H1 (cell line): Measurements from ENCODE around the gene PRKCI. TPM values are rescaled to one million over a fixed set of nuclear protein-coding genes. Genes with fewer than 3 reads are reported as not detected.
A peak's percentile ranks its signal among the peaks of the same experiment; 100 is the strongest.
"Not testable (repeated sequence)": the region's sequence is repeated elsewhere in the genome, so short reads cannot be mapped to it uniquely, and the experiment has no call there.

ENCODE experiments used
- CTCF ChIA-PET: fragments of 300-600 bp; sonication (Branson Sonifier 250); formaldehyde crosslinking; loops from one replicate; lab custom pipeline; 2021; ENCODE audit not compliant: partially characterized antibody; lab: Charles Lee
- POLR2A ChIA-PET: fragments of 300-600 bp; sonication (Branson Sonifier 250); formaldehyde crosslinking; loops from one replicate; lab custom pipeline; 2021; ENCODE audit warnings: inconsistent platforms; ENCODE audit not compliant: partially characterized antibody; lab: Charles Lee
- DNase-seq, 2 experiments: peaks; one replicate each; pipeline versions ENCODE4 v3.0.0 to v3.0.0-alpha.2; 2010 to 2022; ENCODE audit warnings: low spot score in 2 of 2, low read depth in 1 of 2, mixed read lengths in 1 of 2
- FAIRE-seq: peaks from 2 replicates; lab custom pipeline; 2011; peaks lifted over from hg19 to GRCh38; lab: Jason Lieb, UNC
- H2AFZ ChIP-seq: 2 replicates; pipeline ENCODE4 v1.8.1; 2012; ENCODE audit warnings: low read length, inconsistent platforms
- H2AK5ac ChIP-seq: 2 replicates; pipeline ENCODE4 v1.6.1; 2013; ENCODE audit warnings: low read depth, low read length
- H2BK120ac ChIP-seq: replicated peaks from 2 replicates; pipeline ENCODE3; 2013; ENCODE audit warnings: low read depth, low read length, inconsistent platforms
- H2BK12ac ChIP-seq: 2 replicates; pipeline ENCODE4 v1.6.1; 2013; ENCODE audit warnings: low read depth, low read length
- H2BK15ac ChIP-seq: 2 replicates; pipeline ENCODE4 v1.6.1; 2013; ENCODE audit warnings: low read length
- H2BK20ac ChIP-seq: 2 replicates; pipeline ENCODE4 v1.6.1; 2013; ENCODE audit warnings: low read length
- H2BK5ac ChIP-seq: 2 replicates; pipeline ENCODE4 v1.6.1; 2013; ENCODE audit warnings: low read depth, low read length
- H3K14ac ChIP-seq: 2 replicates; pipeline ENCODE4 v1.6.1; 2013; ENCODE audit warnings: inconsistent platforms; ENCODE audit not compliant: insufficient read length
- H3K18ac ChIP-seq: 2 replicates; pipeline ENCODE4 v1.6.1; 2013; ENCODE audit warnings: low read length; ENCODE audit errors: extremely low read depth
- H3K23ac ChIP-seq: 2 replicates; pipeline ENCODE4 v1.6.1; 2013; ENCODE audit warnings: inconsistent platforms; ENCODE audit not compliant: insufficient read length
- H3K23me2 ChIP-seq: 2 replicates; pipeline ENCODE4 v1.6.1; 2013; ENCODE audit warnings: low read depth, low read length
- H3K27ac ChIP-seq: 2 replicates; pipeline ENCODE4 v1.6.1; 2011; ENCODE audit warnings: low read depth, low read length, inconsistent platforms
- H3K27me3 ChIP-seq, 4 experiments: replicated peaks in 1 of 4; 1 replicate in 1 of 4; 2 replicates in 3 of 4; pipeline versions ENCODE4 v1.6.1 to v1.8.1; 2011 to 2013; ENCODE audit warnings: low read length in 3 of 4, mild to moderate bottlenecking in 3 of 4, inconsistent platforms in 2 of 4, mixed read lengths in 2 of 4, moderate library complexity in 1 of 4; ENCODE audit not compliant: control insufficient read depth in 3 of 4, insufficient read depth in 3 of 4; ENCODE audit errors: extremely low read depth in 1 of 4
- H3K36me3 ChIP-seq, 4 experiments: 2 replicates each; pipeline versions ENCODE4 v1.6.1 to v1.8.1; 2011 to 2013; ENCODE audit warnings: mild to moderate bottlenecking in 4 of 4, low read length in 3 of 4, moderate library complexity in 2 of 4, control low read depth in 1 of 4, inconsistent platforms in 1 of 4; ENCODE audit not compliant: insufficient read depth in 4 of 4, control insufficient read depth in 2 of 4
- H3K4ac ChIP-seq: replicated peaks from 2 replicates; pipeline ENCODE3; 2013; ENCODE audit warnings: low read length, low read depth, mixed read lengths, inconsistent platforms; ENCODE audit not compliant: insufficient read length
- H3K4me1 ChIP-seq, 4 experiments: replicated peaks in 1 of 4; 1 replicate in 1 of 4; 2 replicates in 3 of 4; pipeline versions ENCODE4 v1.6.1 to v1.8.1; 2011 to 2013; ENCODE audit warnings: low read length in 3 of 4, inconsistent platforms in 2 of 4, mixed read lengths in 1 of 4; ENCODE audit not compliant: insufficient read depth in 4 of 4, control insufficient read depth in 3 of 4
- H3K4me2 ChIP-seq, 2 experiments: 2 replicates each; pipeline versions ENCODE4 v1.6.1 to v1.8.1; 2011 to 2013; ENCODE audit warnings: low read depth in 2 of 2, low read length in 2 of 2, control low read depth in 1 of 2, inconsistent platforms in 1 of 2, mild to moderate bottlenecking in 1 of 2; ENCODE audit not compliant: insufficient read depth in 1 of 2
- H3K4me3 ChIP-seq, 4 experiments: fragments of 200-600, 300-600 bp in 1 of 4; sonication (generic), shearing (Covaris generic), sonication (Bioruptor Twin) in 1 of 4; 2 replicates each; pipeline versions ENCODE4 v1.5.1 to v1.8.1; 2011 to 2016; ENCODE audit warnings: low read length in 4 of 4, low read depth in 3 of 4, control low read depth in 2 of 4, inconsistent platforms in 2 of 4, mild to moderate bottlenecking in 2 of 4, mixed read lengths in 1 of 4, moderate library complexity in 1 of 4; ENCODE audit not compliant: insufficient read depth in 2 of 4; ENCODE audit errors: extremely low read depth in 1 of 4
- H3K56ac ChIP-seq: replicated peaks from 2 replicates; pipeline ENCODE3; 2013; ENCODE audit warnings: low read depth, mild to moderate bottlenecking, mixed read lengths, low read length, inconsistent platforms; ENCODE audit not compliant: insufficient read length
- H3K79me1 ChIP-seq: 2 replicates; pipeline ENCODE4 v1.6.1; 2013; ENCODE audit warnings: low read depth, low read length, control low read depth
- H3K79me2 ChIP-seq, 2 experiments: 2 replicates each; pipeline versions ENCODE4 v1.6.1 to v1.8.1; 2012 to 2013; ENCODE audit warnings: low read length in 2 of 2, mild to moderate bottlenecking in 2 of 2, inconsistent platforms in 1 of 2; ENCODE audit not compliant: insufficient read depth in 2 of 2, control insufficient read depth in 1 of 2
- H3K9ac ChIP-seq, 4 experiments: replicated peaks in 1 of 4; 1 replicate in 1 of 4; 2 replicates in 3 of 4; pipeline versions ENCODE4 v1.6.1 to v1.8.1; 2011 to 2013; ENCODE audit warnings: low read depth in 3 of 4, low read length in 3 of 4, control low read depth in 2 of 4, mild to moderate bottlenecking in 2 of 4, moderate library complexity in 2 of 4, inconsistent platforms in 1 of 4; ENCODE audit errors: extremely low read depth in 1 of 4
- H3K9me3 ChIP-seq, 2 experiments: 2 replicates each; pipeline versions ENCODE4 v1.6.1 to v1.8.1; 2012 to 2013; ENCODE audit warnings: mild to moderate bottlenecking in 2 of 2, moderate library complexity in 2 of 2, control low read depth in 1 of 2, inconsistent platforms in 1 of 2, low read depth in 1 of 2, low read length in 1 of 2, mixed read lengths in 1 of 2; ENCODE audit not compliant: insufficient read depth in 2 of 2
- H4K20me1 ChIP-seq, 2 experiments: replicated peaks in 1 of 2; 2 replicates each; pipeline versions ENCODE3 to v1.8.1; 2011 to 2013; ENCODE audit warnings: inconsistent platforms in 2 of 2, low read length in 2 of 2, mild to moderate bottlenecking in 1 of 2; ENCODE audit not compliant: insufficient read depth in 2 of 2, control insufficient read depth in 1 of 2
- H4K5ac ChIP-seq: 2 replicates; pipeline ENCODE4 v1.6.1; 2013; ENCODE audit warnings: low read length, low read depth, mixed read lengths, inconsistent platforms; ENCODE audit not compliant: insufficient read length
- H4K8ac ChIP-seq: 2 replicates; pipeline ENCODE4 v1.8.0; 2013; ENCODE audit warnings: mild to moderate bottlenecking, moderate library complexity, low read length, inconsistent platforms; ENCODE audit not compliant: insufficient read depth; ENCODE audit errors: extremely low read depth
- H4K91ac ChIP-seq: replicated peaks from 2 replicates; pipeline ENCODE3; 2013; ENCODE audit warnings: low read length, mixed read lengths, inconsistent platforms; ENCODE audit not compliant: insufficient read length
- SRF ChIP-seq: IDR thresholded peaks from 2 replicates; pipeline ENCODE4 v1.6.1; 2011; ENCODE audit warnings: mild to moderate bottlenecking, low read depth, low read length, moderate library complexity
- WGBS, 2 experiments: shearing (Covaris generic) in 1 of 2; methylation state at CpG; one replicate each; pipeline versions ENCODE4 v1.1.6 to v1.1.7; 2013 to 2015; ENCODE audit warnings: low lambda C conversion rate in 2 of 2, mixed read lengths in 2 of 2, inconsistent platforms in 1 of 2, low coverage in 1 of 2, missing lambda C conversion rate in 1 of 2; ENCODE audit not compliant: insufficient replicate concordance in 2 of 2, insufficient coverage in 1 of 2, insufficient read length in 1 of 2; ENCODE audit errors: extremely low coverage in 1 of 2, missing lambda C conversion rate in 1 of 2; 5-methylcytosine and 5-hydroxymethylcytosine counted together
- polyA plus RNA-seq, 7 experiments: library from polyadenylated mRNA; depleted of rRNA in 3 of 7; stranded (reverse) in 5 of 7; unstranded in 2 of 7; fragments of >200 nt in 5 of 7; fragments of 200-250 nt in 2 of 7; gene quantifications; 1 replicate in 5 of 7; 2 replicates in 1 of 7; 4 replicates in 1 of 7; pipeline versions ENCODE4 v1.2.1 to v1.2.3, GENCODE V29; 2011 to 2013; ENCODE audit warnings: missing spikeins in 2 of 7, mixed read lengths in 2 of 7
- total RNA-seq: library from RNA; stranded (reverse); fragmentation: NEBNext Ultra II Directional; extraction: Animal tissue kit (Norgen Biotek cat#: 25700); gene quantifications from 2 replicates; pipeline ENCODE4 v1.2.1, GENCODE V29; 2021

PRKCI gene
- total and polyA plus RNA-seq, 2 of the 8 experiments (the other 6 are each of a cell fraction or from before 2014, with no cell fraction given), result 24.3 to 100.0 TPM

- H3K36me3 ChIP-seq, H3K79me1 ChIP-seq, H4K91ac ChIP-seq, H3K4me1 ChIP-seq, H2BK20ac ChIP-seq, POLR2A ChIA-PET, H3K79me2 ChIP-seq, H3K14ac ChIP-seq, H2AFZ ChIP-seq, H3K56ac ChIP-seq, H2BK12ac ChIP-seq, H3K23ac ChIP-seq, H3K9me3 ChIP-seq, H3K9ac ChIP-seq, H4K8ac ChIP-seq, H3K4me3 ChIP-seq, H3K23me2 ChIP-seq, H2BK120ac ChIP-seq, H2BK15ac ChIP-seq, H2BK5ac ChIP-seq, H3K4ac ChIP-seq, H4K20me1 ChIP-seq, FAIRE-seq, H3K27me3 ChIP-seq, H3K27ac ChIP-seq, CTCF ChIA-PET, H3K4me2 ChIP-seq, H3K18ac ChIP-seq, H4K5ac ChIP-seq, H2AK5ac ChIP-seq: not testable (repeated sequence)
- DNase-seq, result peak in 1 of 2 experiments; percentile 39
- 80% methylated on average over 6 of the region's 6 CpGs; no CpG with 5 or more reads in 1 of the 2 experiments for WGBS, 2 experiments
- peak; percentile 37; the same call in 1 of the 2 replicates for TF ChIP-seq SRF
Measured at GRCh38 chr3:170343859-170344258, 121.6 kb downstream of the PRKCI start.
